NCI-H510A (cell line): ENCODE data around the gene SSPN.

Experiments used
- DNase-seq: peaks from one replicate; lab custom pipeline; 2025; lab: John Stamatoyannopoulos, UW

SSPN gene

DNA sequence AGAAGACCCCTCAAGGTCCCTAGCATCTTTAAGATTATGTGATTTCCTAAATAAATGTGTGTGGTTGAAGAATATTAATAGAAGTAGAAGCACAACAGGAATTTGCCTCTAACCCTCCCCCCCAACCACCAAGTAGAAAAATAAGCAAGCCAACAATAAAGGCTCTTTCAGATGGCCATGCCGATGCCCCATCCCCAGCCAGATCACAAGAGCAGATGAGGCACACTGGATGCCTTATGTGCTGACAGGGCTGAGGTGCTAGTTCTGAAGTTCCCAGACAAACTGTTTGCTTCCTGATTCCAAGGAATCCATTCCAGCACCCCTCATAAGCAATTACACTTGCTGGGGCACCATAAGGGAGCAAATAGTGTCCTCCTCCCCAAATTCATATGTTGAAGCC, 90.0 kb downstream of the SSPN start:
- no peak for DNase-seq

- DNase-seq, result no peak
These were observed 90.8 kb downstream of the SSPN start for GRCh38 chr12:26286186-26286585.

DNA sequence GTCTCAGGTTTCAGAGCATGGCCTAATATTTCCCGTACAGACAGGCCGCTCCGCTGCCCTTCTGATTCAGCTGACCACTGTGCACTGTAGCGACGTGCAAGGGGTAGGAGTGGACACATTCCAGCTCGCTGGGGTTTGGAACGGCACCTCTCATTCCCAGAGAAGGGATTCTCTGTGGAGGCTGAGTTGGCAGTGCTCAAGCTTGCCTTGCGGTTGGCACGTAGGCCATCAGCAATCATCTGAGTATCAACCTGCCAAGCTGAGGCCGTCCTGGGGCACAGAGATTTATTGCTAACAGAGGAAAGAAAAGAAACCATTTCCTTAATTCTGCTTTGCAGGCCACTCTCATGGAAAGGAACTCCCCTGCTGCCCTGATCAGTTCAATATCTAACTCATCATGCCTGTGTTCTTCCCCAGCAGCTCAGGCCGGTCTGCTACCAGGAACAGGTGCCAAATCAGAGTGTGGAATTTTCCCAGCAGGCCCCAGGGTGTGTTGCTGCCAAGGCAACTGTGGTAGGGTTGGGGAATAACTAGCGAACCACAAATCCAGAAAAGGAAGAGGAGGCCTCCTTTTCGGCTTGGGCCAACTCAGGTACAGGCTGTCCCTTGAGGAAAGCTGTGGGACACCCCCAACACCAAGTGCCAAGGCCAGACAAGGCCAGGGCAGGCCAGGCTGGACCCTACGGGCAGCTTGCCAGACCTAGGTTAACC, 92.5 kb downstream of the SSPN start:
- no peak for DNase-seq

DNA sequence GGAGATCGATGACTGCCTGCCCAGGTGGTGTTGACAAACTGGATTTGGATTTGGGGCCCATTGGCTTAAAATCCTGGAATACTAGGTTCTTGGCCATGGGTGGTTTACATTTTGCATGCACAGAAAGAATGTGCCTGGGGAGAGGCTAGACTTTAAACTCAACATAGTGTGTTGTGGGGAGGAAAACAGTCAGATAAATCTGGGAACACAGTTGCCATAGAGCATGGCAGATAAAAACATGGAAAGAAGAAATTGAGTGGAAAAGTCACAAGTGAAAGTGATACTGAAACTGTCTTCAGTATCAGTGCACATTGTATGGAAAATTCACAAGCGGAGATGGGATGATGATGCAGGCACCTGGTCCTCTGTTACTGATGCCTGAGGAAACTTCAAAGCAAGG, 95.2 kb downstream of the SSPN start:
- DNase-seq, result no peak

DNA sequence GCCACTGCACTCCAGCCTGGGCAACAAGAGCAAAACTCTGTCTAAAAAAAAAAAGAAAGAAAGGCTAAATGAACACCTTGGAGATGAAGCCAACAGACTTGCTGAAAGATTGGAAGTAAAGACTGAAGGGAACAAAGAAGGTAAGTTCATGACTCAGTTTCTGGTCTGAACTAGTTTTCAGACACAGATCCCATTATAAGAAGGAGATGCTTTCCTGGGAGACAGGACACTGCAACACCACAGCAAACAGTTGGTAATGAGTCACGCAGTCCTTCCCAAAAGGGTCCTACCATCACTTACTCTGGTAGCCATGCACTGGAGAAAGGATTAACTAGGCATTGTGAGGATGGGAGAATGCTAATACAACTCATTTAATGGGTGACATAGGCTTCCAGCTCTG, 97.2 kb downstream of the SSPN start:
- no peak for DNase-seq

GRCh38 chr12:26293612-26294011, 98.2 kb downstream of the SSPN start:
- DNase-seq, result no peak

- no peak for DNase-seq
These were observed 99.6 kb downstream of the SSPN start for GRCh38 chr12:26295001-26295400.

DNA sequence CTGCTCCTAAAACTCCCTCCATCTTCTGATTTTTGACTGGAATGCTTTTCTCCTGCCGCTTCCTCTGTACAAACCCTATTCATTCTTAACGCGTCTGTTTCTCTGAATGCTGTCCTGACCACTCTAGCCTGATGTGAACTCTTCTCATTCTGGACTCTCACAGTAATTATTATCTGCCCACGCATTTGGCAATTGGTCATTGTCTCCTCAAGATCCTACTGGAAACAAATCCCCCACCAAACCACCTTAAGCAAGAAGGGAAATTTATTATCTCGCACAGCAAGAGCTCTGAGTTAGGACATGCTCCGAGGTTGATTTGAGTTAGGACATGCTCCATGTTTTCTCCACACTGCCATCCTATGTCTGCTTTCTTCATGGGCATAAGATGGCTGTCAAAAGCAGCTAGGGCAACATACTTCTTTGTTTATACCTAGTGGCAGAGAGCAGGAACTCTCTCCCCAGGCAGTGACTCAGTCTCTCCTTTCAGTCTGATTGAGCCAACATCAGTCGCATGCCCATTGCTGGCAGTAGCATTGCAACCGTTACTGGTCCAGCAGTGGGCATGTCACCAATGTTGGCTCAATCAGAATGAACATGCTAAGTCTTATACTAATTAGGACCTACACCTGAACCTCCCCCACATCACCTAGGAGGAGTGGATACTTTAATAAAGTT, 102.2 kb downstream of the SSPN start:
- no peak for DNase-seq

GRCh38 chr12:26298785-26299621, 103.6 kb downstream of the SSPN start:
- no peak for DNase-seq

DNA sequence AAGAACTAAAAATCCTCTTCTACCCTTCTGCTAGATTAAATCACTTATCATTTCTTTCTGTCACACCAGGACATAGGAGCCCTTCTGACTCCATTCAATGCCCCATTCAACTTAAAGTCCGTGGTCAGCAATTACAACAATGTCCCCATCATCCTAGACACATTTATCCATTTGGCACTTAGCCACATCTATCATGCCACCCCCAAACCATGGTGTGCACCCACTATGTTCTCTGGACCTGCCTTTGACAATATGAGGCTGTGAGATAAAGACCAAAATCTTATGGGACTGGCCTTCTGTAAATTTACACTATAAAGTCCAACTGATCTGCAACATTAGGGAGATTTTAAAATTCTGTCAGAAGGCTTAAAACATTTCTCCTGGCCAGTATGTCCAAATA, 104.4 kb downstream of the SSPN start:
- DNase-seq, result no peak
